HepG2 (cell line): ENCODE results near the gene BOD1L1. TPM values are rescaled to one million over a fixed set of nuclear protein-coding genes. Genes with fewer than 3 reads are reported as not detected.

ENCODE experiments used
- EP300 ChIP-seq, 3 experiments: sonication (generic) in 1 of 3; formaldehyde crosslinking in 1 of 3; IDR thresholded peaks; 2 replicates each; pipeline versions ENCODE4 v1.5.1 to v1.6.1; 2011 to 2020; ENCODE audit warnings: low read depth in 2 of 3, low read length in 2 of 3, borderline replicate concordance in 1 of 3, improper control_type of control experiment in 1 of 3, mild to moderate bottlenecking in 1 of 3, missing genetic modification reagents in 1 of 3, moderate library complexity in 1 of 3
- FOXO1 ChIP-seq: sonication (generic); formaldehyde crosslinking; IDR thresholded peaks from 2 replicates; pipeline ENCODE4 v1.4.0; 2020; ENCODE audit warnings: missing genetic modification reagents
- MAF1 ChIP-seq: sonication (generic); formaldehyde crosslinking; IDR thresholded peaks from 2 replicates; pipeline ENCODE4 v1.5.0; 2020; ENCODE audit warnings: missing genetic modification reagents, borderline replicate concordance
- MIXL1 ChIP-seq: IDR thresholded peaks from 2 replicates; pipeline ENCODE4 v1.6.1; 2016
- POLR2G ChIP-seq: fragments of 200-400 bp; formaldehyde crosslinking; IDR thresholded peaks from 2 replicates; pipeline ENCODE4 v1.6.1; 2018; ENCODE audit warnings: mild to moderate bottlenecking, low read depth, low read length, moderate library complexity
- RAD21 ChIP-seq: fragments of 450-650 bp; formaldehyde crosslinking; IDR thresholded peaks from 2 replicates; pipeline ENCODE4 v1.5.0; 2020; ENCODE audit warnings: mild to moderate bottlenecking
- REPIN1 ChIP-seq: sonication (generic); formaldehyde crosslinking; IDR thresholded peaks from 2 replicates; pipeline ENCODE4 v1.8.0; 2022; ENCODE audit warnings: missing genetic modification reagents, low read depth, mild to moderate bottlenecking, borderline replicate concordance
- SALL2 ChIP-seq: sonication (generic); formaldehyde crosslinking; IDR thresholded peaks from 2 replicates; pipeline ENCODE4 v1.8.1; 2023; ENCODE audit warnings: mild to moderate bottlenecking, missing genetic modification reagents, inconsistent platforms
- TCF7 ChIP-seq: sonication (generic); IDR thresholded peaks from 2 replicates; pipeline ENCODE4 v1.6.1; 2016; ENCODE audit warnings: antibody characterized with exemption, low read depth
- THYN1 ChIP-seq: sonication (generic); formaldehyde crosslinking; IDR thresholded peaks from 2 replicates; pipeline ENCODE4 v1.8.1; 2023; ENCODE audit warnings: low read depth, mild to moderate bottlenecking, moderate library complexity, missing genetic modification reagents, borderline replicate concordance
- TMF1 ChIP-seq: sonication (generic); formaldehyde crosslinking; IDR thresholded peaks from 2 replicates; pipeline ENCODE4 v1.8.1; 2022; ENCODE audit warnings: low read depth, missing genetic modification reagents
- XBP1 ChIP-seq: sonication (generic); formaldehyde crosslinking; IDR thresholded peaks from 2 replicates; pipeline ENCODE4 v1.5.0; 2020; ENCODE audit warnings: missing genetic modification reagents
- ZFP82 ChIP-seq: sonication (generic); formaldehyde crosslinking; IDR thresholded peaks from 2 replicates; pipeline ENCODE4 v1.5.1; 2020; ENCODE audit warnings: mild to moderate bottlenecking, missing genetic modification reagents, borderline replicate concordance
- ZMYM4 ChIP-seq: sonication (generic); formaldehyde crosslinking; IDR thresholded peaks from 2 replicates; pipeline ENCODE4 v1.8.1; 2023; ENCODE audit warnings: mild to moderate bottlenecking, missing genetic modification reagents
- ZNF816 ChIP-seq: sonication (generic); formaldehyde crosslinking; IDR thresholded peaks from 2 replicates; pipeline ENCODE4 v1.8.0; 2022; ENCODE audit warnings: missing genetic modification reagents, mild to moderate bottlenecking, borderline replicate concordance
- polyA plus RNA-seq, 8 experiments: library from polyadenylated mRNA; depleted of rRNA in 3 of 8; stranded (reverse) in 7 of 8; unstranded in 1 of 8; fragments of >200 nt; fragmentation: Illumina TruSeq in 4 of 8; extraction: Trizol in 4 of 8; gene quantifications; 2 replicates each; pipeline versions ENCODE4 v1.2.1 to v1.2.3, GENCODE V29; 2011 to 2016; ENCODE audit warnings: low read depth in 4 of 8, missing spikeins in 1 of 8, mixed read lengths in 1 of 8; ENCODE audit not compliant: insufficient read depth in 1 of 8
- total RNA-seq, 5 experiments: library from RNA; depleted of rRNA; stranded (reverse); fragments of >200 nt; fragmentation: Illumina TruSeq; extraction: Trizol; gene quantifications; 2 replicates each; pipeline ENCODE4 v1.2.3, GENCODE V29; 2016; ENCODE audit warnings: low read depth in 1 of 5
- TF ChIP-seq, protein P1 (sequence below): sonication (generic); formaldehyde crosslinking; conservative IDR thresholded peaks from 2 replicates; pipeline ENCODE4 v1.8.1; 2023; ENCODE audit warnings: missing genetic modification reagents
- TF ChIP-seq, protein P2 (sequence below): IDR thresholded peaks from 2 replicates; pipeline ENCODE4 v1.6.1; 2012; ENCODE audit warnings: inconsistent platforms
- TF ChIP-seq, protein P3 (sequence below): sonication (generic); formaldehyde crosslinking; IDR thresholded peaks from 2 replicates; pipeline ENCODE4 v1.4.0; 2020; ENCODE audit warnings: low read depth, mild to moderate bottlenecking, missing genetic modification reagents
- TF ChIP-seq, protein P4 (sequence below): sonication (generic); formaldehyde crosslinking; IDR thresholded peaks from 2 replicates; pipeline ENCODE4 v1.4.0; 2020; ENCODE audit warnings: mild to moderate bottlenecking, missing genetic modification reagents
- TF ChIP-seq, protein P5 (sequence below), 2 experiments: fragments of 450-650 bp in 1 of 2; sonication (generic) in 1 of 2; formaldehyde crosslinking; IDR thresholded peaks; 2 replicates each; pipeline versions ENCODE4 v1.5.0 to v1.8.0; 2020 to 2022; ENCODE audit warnings: mild to moderate bottlenecking in 1 of 2, missing genetic modification reagents in 1 of 2
- TF ChIP-seq, protein P6 (sequence below): sonication (generic); formaldehyde crosslinking; IDR thresholded peaks from 2 replicates; pipeline ENCODE4; 2020; ENCODE audit warnings: missing genetic modification reagents, mild to moderate bottlenecking, borderline replicate concordance

Gene BOD1L1
- total and polyA plus RNA-seq, 2 of the 13 experiments (the other 11 are each of a cell fraction or from before 2014, with no cell fraction given), result 11.7 to 17.9 TPM

DNA sequence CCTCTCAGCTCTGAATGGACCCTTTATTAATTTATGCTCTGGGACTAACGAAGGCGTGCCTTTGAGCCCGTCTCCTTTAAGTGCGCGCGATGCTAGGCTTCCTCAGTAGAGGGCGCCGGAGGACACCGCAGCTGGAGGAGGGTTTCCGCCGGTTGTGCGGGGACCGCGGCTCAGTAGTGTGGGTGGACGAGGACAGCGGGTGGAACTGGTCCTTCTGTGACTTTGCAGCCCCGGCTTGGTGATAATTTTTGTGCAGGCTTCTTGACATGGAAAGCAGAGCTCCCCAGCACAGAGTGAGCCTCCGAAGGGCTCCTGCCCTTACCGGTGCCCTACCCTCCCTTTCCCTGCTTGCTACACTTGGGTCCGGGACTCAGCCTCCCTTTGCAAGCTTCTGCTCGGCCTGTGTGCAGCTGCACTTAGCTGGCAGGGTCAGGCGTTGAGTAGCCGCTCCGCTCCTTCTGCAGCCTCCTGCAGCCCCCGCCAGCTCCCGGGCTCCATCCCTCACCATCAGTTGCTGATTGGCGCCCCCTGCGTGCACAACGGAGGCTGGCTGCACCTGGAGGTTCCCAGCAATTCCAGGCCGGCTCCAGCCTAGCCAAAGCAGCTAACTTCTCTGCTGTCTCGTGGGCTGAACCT lies 26.8 kb upstream of the BOD1L1 start (continued):
- TF ChIP-seq ZNF816 (CRISPR knock-in tag) (no peak), EP300 (IDR thresholded peaks at IDR 0.05; ENCODE audit: low read depth in 2 of 2, low read length in 2 of 2) (no peak), EP300 (CRISPR knock-in tag; IDR thresholded peaks at IDR 0.05; ENCODE audit: borderline replicate concordance) (no peak), FOXO1 (CRISPR knock-in tag) (no peak), ZFP82 (no peak), POLR2G (no peak), TCF7 (no peak), XBP1 (no peak), REPIN1 (CRISPR knock-in tag) (no peak), MIXL1 (no peak), RAD21 (CRISPR knock-in tag) (peak; percentile 46; the same call in 1 of the 2 replicates), TMF1 (CRISPR knock-in tag) (no peak), MAF1 (CRISPR knock-in tag) (no peak), SALL2 (CRISPR knock-in tag) (no peak), THYN1 (no peak), ZMYM4 (CRISPR knock-in tag) (peak; percentile 49)
- TF ChIP-seq, protein P1, sequence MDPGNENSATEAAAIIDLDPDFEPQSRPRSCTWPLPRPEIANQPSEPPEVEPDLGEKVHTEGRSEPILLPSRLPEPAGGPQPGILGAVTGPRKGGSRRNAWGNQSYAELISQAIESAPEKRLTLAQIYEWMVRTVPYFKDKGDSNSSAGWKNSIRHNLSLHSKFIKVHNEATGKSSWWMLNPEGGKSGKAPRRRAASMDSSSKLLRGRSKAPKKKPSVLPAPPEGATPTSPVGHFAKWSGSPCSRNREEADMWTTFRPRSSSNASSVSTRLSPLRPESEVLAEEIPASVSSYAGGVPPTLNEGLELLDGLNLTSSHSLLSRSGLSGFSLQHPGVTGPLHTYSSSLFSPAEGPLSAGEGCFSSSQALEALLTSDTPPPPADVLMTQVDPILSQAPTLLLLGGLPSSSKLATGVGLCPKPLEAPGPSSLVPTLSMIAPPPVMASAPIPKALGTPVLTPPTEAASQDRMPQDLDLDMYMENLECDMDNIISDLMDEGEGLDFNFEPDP, result 0 out of 2 replicates have a peak, but pooled peaks have one; percentile 88
- TF ChIP-seq, protein P2, sequence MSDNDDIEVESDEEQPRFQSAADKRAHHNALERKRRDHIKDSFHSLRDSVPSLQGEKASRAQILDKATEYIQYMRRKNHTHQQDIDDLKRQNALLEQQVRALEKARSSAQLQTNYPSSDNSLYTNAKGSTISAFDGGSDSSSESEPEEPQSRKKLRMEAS, result peak; percentile 62; the same call in 1 of the 2 replicates
- TF ChIP-seq, protein P3, sequence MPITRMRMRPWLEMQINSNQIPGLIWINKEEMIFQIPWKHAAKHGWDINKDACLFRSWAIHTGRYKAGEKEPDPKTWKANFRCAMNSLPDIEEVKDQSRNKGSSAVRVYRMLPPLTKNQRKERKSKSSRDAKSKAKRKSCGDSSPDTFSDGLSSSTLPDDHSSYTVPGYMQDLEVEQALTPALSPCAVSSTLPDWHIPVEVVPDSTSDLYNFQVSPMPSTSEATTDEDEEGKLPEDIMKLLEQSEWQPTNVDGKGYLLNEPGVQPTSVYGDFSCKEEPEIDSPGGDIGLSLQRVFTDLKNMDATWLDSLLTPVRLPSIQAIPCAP (CRISPR knock-in tag), result no peak
- TF ChIP-seq, protein P4, sequence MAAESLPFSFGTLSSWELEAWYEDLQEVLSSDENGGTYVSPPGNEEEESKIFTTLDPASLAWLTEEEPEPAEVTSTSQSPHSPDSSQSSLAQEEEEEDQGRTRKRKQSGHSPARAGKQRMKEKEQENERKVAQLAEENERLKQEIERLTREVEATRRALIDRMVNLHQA (CRISPR knock-in tag), result no peak
- TF ChIP-seq, protein P5, sequence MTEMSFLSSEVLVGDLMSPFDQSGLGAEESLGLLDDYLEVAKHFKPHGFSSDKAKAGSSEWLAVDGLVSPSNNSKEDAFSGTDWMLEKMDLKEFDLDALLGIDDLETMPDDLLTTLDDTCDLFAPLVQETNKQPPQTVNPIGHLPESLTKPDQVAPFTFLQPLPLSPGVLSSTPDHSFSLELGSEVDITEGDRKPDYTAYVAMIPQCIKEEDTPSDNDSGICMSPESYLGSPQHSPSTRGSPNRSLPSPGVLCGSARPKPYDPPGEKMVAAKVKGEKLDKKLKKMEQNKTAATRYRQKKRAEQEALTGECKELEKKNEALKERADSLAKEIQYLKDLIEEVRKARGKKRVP (CRISPR knock-in tag; IDR thresholded peaks at IDR 0.05), result no peak
- TF ChIP-seq, protein P6, sequence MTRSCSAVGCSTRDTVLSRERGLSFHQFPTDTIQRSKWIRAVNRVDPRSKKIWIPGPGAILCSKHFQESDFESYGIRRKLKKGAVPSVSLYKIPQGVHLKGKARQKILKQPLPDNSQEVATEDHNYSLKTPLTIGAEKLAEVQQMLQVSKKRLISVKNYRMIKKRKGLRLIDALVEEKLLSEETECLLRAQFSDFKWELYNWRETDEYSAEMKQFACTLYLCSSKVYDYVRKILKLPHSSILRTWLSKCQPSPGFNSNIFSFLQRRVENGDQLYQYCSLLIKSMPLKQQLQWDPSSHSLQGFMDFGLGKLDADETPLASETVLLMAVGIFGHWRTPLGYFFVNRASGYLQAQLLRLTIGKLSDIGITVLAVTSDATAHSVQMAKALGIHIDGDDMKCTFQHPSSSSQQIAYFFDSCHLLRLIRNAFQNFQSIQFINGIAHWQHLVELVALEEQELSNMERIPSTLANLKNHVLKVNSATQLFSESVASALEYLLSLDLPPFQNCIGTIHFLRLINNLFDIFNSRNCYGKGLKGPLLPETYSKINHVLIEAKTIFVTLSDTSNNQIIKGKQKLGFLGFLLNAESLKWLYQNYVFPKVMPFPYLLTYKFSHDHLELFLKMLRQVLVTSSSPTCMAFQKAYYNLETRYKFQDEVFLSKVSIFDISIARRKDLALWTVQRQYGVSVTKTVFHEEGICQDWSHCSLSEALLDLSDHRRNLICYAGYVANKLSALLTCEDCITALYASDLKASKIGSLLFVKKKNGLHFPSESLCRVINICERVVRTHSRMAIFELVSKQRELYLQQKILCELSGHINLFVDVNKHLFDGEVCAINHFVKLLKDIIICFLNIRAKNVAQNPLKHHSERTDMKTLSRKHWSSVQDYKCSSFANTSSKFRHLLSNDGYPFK (CRISPR knock-in tag), result no peak
